Epithelial cell of esophagus (primary cell): ENCODE data around the gene ATP11A.
"Not testable (repeated sequence)": the region's sequence is repeated elsewhere in the genome, so short reads cannot be mapped to it uniquely, and the experiment has no call there.

ENCODE experiments used
- DNase-seq: peaks from one replicate; pipeline ENCODE4 v3.0.0; 2010; ENCODE audit warnings: low read depth
- H3K4me3 ChIP-seq: 2 replicates; pipeline ENCODE4 v1.5.1; 2011; ENCODE audit warnings: mild to moderate bottlenecking, low read length, control low read depth
- TF ChIP-seq, protein P1 (sequence below): IDR thresholded peaks from 2 replicates; pipeline ENCODE4 v1.5.1; 2011; ENCODE audit warnings: low read depth, mild to moderate bottlenecking, low read length, control low read depth, inconsistent platforms; ENCODE audit not compliant: insufficient read depth; ENCODE audit errors: missing control alignments

The ATP11A gene

DNA sequence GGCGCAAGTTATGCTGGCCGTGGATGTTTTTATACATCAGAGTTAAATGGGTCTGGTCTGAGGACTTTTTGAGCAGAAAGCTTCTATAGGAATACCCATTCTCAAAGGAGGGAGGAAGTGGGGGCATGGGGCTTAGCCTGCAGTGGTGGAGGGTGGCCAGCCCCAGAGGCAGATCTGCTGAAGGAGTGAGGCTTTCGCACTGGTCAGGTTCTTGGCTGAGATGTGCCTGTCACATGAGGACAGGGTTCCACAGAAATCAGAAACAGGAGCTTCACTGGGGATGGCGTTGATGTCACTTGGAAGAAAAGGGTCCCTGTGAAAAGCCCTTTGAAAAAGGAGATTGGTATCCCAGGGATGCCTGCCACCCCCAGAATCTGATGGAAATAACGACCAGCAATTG is 178.5 kb downstream of the ATP11A start:
- no peak for DNase-seq
- TF ChIP-seq, protein P1, sequence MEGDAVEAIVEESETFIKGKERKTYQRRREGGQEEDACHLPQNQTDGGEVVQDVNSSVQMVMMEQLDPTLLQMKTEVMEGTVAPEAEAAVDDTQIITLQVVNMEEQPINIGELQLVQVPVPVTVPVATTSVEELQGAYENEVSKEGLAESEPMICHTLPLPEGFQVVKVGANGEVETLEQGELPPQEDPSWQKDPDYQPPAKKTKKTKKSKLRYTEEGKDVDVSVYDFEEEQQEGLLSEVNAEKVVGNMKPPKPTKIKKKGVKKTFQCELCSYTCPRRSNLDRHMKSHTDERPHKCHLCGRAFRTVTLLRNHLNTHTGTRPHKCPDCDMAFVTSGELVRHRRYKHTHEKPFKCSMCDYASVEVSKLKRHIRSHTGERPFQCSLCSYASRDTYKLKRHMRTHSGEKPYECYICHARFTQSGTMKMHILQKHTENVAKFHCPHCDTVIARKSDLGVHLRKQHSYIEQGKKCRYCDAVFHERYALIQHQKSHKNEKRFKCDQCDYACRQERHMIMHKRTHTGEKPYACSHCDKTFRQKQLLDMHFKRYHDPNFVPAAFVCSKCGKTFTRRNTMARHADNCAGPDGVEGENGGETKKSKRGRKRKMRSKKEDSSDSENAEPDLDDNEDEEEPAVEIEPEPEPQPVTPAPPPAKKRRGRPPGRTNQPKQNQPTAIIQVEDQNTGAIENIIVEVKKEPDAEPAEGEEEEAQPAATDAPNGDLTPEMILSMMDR = no peak
- no peak overlapping the region for H3K4me3 ChIP-seq

DNA sequence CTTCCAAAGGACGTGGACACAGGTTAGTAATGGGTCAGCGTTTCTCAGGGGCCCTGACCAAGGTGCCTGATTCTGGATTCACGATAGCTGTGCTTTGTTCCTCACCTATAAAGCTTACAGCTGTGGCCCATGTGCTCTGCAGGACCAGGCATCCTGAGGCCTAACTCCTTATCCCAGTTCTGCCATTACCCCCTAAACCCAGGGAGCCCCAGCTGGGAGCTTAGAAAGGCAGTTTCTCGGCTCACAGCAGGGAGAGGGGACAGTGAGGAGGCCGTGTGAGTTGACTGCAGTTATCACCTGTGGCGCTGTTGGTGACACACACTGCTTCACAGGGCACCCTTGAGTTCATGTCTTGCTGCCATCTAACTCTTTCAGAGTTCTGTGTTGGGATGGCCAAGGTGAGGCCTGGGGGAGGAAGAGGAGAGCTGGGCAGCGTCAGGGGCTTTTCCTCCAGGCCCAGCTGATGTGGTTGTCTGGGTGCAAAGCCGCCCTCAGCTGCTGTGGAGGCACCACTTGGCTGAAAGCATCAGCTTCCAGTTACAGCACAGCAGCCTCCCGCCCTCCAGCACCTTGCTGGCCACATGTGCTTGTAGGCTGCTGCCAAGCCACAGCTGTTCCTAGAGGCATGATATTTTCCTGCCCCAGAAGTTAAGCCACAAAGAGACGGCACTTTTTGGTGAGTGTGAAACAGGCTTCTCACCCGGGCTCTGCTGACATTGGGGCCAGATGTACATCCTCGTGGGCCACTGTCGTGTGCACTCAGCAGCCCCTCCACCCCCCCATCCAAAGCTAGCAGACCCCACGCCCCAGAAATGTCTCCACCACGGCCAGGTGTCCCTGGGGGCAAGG is 179.6 kb downstream of the ATP11A start:
- TF ChIP-seq, protein P1 = no peak
- DNase-seq = no peak
- H3K4me3 ChIP-seq = no peak overlapping the region

- DNase-seq = no peak
- no peak overlapping the region for H3K4me3 ChIP-seq
- TF ChIP-seq, protein P1 = no peak
Measured at GRCh38 chr13:112870051-112870331, 180.2 kb downstream of the ATP11A start.

DNA sequence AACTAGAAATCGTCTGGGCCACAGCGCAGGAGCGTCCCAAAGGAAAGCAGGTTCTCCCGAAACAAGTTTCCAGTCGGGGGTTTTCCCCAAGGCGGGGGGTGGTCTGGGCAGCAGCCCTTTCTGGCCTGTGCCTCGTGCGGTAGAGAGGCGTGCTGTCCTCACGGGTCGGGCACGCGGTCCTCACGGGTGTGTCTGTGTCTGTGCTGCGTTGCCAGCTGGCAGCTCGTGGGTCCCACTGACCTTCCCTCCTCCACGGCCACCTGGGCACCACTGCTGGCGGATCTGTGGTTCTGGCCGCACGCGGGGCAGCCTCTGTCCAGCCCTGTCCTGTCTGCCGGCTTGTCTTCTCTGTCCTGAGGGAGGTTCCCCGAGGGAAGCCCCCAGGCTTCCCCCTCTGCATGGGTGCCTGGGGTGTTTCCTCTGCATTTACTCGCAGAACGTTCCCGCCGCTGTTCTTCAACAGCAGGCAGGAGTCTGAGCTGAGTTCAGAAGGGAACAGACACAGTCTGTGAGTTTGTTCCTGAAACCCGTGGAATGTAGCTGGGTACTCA is 181.0 kb downstream of the ATP11A start:
- H3K4me3 ChIP-seq = no peak overlapping the region
- no peak for DNase-seq
- TF ChIP-seq, protein P1 = no peak

GRCh38 chr13:112871742-112872141 is 181.9 kb downstream of the ATP11A start:
- no peak overlapping the region for H3K4me3 ChIP-seq
- TF ChIP-seq, protein P1 = no peak
- no peak for DNase-seq

- not testable (repeated sequence) for H3K4me3 ChIP-seq
- DNase-seq = peak; percentile 73
Measured at GRCh38 chr13:112872657-112873631, 183.1 kb downstream of the ATP11A start.

DNA sequence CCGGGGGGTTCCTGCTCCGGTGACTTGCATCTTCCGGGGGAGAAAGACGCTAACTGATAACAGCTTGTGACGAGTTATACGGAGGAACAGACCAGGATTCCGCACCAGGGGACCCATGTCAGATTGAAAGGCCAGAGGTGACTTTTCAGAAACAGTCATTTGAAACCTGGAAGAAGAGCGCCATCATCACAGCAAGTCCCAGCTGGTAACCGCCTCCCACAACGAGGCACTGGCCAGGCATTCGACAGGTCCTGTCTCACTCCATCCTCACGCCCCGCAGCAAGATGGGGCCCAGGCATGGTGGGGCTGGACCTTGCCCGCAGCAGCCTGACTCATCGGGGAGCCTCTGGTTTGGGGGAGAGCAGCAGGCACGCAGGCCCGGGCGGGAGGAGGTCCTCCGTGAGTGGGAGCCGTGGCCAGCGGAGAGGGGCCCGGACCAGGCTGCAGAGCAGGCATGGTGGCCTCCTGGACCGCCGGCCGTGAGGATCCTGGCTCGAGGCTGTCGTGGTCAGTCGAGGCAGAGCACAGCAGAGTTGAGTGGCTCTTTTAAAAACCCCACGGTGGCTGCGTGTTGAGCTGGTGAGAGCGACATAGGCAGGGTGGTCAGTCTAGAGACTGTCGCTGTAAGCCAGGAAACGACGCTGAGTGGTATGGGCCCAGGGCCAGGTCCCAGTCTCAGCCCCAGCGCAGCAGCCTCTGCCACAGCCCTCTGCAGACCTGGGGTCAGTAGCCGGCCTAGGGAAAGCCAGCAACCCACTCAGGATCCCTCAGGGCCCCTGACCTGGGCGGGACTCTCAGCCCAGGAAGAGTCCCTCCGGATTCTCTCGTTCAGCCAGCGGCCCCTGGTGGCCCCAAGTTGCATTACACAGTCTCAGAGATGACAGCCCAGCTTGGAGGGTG is 184.3 kb downstream of the ATP11A start:
- DNase-seq = peak; percentile 64

More for the DNA sequence above, 184.3 kb downstream of the ATP11A start:
- H3K4me3 ChIP-seq = no peak overlapping the region
- TF ChIP-seq, protein P1 = peak; percentile 79
